Middle frontal gyrus (tissue), 1 donor: ENCODE results near the gene NR4A1.
"Not testable (repeated sequence)": the region's sequence is repeated elsewhere in the genome, so short reads cannot be mapped to it uniquely, and the experiment has no call there.

ENCODE experiments used
- DNase-seq: peaks from one replicate; pipeline ENCODE4 v3.0.0-alpha.2; 2015; ENCODE audit warnings: low spot score; ENCODE audit errors: extremely low spot score

The NR4A1 gene

DNA sequence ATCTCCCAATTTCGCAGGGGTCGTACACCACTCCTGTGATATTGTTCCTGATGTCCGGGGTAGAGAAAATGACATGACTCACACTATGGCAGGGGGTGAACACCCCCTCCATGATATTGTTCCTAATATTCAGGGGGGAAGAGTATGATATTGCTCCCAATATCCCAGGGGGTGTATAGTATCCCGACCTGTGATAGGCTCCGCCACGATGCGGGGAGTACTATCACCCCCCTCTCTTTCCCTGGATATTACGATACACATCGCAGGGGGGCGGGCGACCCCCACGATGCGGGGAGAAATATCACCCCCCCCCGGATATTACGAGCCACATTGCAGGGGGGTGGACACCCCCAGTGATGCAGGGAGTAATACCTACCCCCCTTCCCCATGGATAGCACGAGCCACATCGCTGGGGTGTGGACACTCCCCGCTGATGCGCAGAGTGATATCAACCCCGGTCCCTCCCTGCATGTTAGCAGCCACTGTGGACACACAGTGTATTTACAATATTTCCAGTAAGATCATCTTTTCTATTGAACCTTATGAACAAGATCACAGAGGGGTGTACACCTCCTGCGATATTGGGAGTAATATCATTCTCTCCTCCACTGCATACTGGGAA, 45.9 kb downstream of the NR4A1 start:
- DNase-seq: no peak

DNA sequence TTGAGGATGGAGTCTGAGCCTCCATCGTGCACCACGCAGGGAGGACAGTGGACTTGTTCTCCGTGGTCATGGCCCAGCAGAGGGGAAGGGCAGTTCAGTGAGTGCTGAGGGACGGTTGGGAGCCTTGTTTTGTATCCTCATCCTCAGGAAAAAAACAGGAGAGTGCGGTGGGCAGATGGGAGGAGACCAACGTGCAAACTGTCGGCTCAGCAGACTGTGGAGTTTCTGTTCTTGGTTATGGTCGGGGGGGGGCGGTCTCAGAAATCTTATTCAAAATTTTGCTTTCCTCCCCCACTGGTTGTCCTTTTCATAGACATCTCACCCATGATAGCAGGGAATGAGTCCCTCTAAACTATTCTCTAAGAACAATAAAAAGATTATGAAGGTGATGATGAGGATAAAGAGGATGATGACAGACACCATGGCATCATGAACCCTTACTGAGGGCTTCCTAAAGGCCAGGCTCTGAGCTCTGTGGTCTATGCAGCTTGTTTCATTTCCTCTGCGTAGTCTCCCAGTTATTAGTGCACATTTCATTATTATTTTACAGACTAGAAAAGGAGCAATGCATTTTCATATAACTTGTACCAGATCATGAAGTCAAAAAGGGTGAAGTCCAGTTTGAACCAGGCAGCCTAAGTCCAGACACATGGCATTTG, 53.3 kb downstream of the NR4A1 start:
- not testable (repeated sequence) for DNase-seq
